HG02973 (cell line): ENCODE results near the gene PCSK2.

ENCODE experiments used
- ATAC-seq: cut with Tn5 transposase; IDR thresholded peaks from one replicate; pipeline ENCODE4 v1.9.1; 2021; ENCODE audit warnings: moderate library complexity; ENCODE audit not compliant: unreplicated experiment

Gene PCSK2

GRCh38 chr20:17327185-17328148 is 100.6 kb downstream of the PCSK2 start:
- no peak for ATAC-seq

- no peak for ATAC-seq
These were observed 108.1 kb downstream of the PCSK2 start for GRCh38 chr20:17334932-17335331.

GRCh38 chr20:17339000-17339399 is 112.2 kb downstream of the PCSK2 start:
- no peak for ATAC-seq

- ATAC-seq = no peak
These were observed 116.3 kb downstream of the PCSK2 start for GRCh38 chr20:17343091-17343490.

- ATAC-seq = no peak
These were observed 117.0 kb downstream of the PCSK2 start for GRCh38 chr20:17343656-17344452.

GRCh38 chr20:17344790-17345189 is 118.0 kb downstream of the PCSK2 start:
- ATAC-seq = no peak

- ATAC-seq = no peak
These were observed 118.5 kb downstream of the PCSK2 start for GRCh38 chr20:17345321-17345720.

GRCh38 chr20:17350321-17350720 is 123.5 kb downstream of the PCSK2 start:
- no peak for ATAC-seq

- ATAC-seq = no peak
These were observed 130.4 kb downstream of the PCSK2 start for GRCh38 chr20:17357238-17357637.

- no peak for ATAC-seq
These were observed 132.0 kb downstream of the PCSK2 start for GRCh38 chr20:17358854-17359253.

GRCh38 chr20:17364681-17365080 is 137.8 kb downstream of the PCSK2 start:
- no peak for ATAC-seq

- no peak for ATAC-seq
These were observed 139.0 kb downstream of the PCSK2 start for GRCh38 chr20:17365831-17366230.

- no peak for ATAC-seq
These were observed 142.7 kb downstream of the PCSK2 start for GRCh38 chr20:17369506-17369905.

GRCh38 chr20:17372806-17373440 is 146.1 kb downstream of the PCSK2 start:
- no peak for ATAC-seq

- ATAC-seq = no peak
These were observed 147.2 kb downstream of the PCSK2 start for GRCh38 chr20:17374086-17374485.

GRCh38 chr20:17376031-17376430 is 149.2 kb downstream of the PCSK2 start:
- no peak for ATAC-seq

- ATAC-seq = no peak
These were observed 150.4 kb downstream of the PCSK2 start for GRCh38 chr20:17377231-17377630.

GRCh38 chr20:17379651-17380050 is 152.8 kb downstream of the PCSK2 start:
- ATAC-seq = no peak

GRCh38 chr20:17380801-17381200 is 154.0 kb downstream of the PCSK2 start:
- no peak for ATAC-seq

GRCh38 chr20:17381724-17382123 is 154.9 kb downstream of the PCSK2 start:
- no peak for ATAC-seq

GRCh38 chr20:17385798-17386197 is 159.0 kb downstream of the PCSK2 start:
- no peak for ATAC-seq
